Testis (tissue), 2 donors: Measurements from ENCODE around the gene CCDC196.

Experiments
- CTCF ChIP-seq, 3 experiments: fragments of 450-650 bp in 2 of 3; fragments of 200-600 bp in 1 of 3; sonication (generic) in 1 of 3; IDR thresholded peaks; one replicate each; pipeline ENCODE4 v1.5.1; 2016 to 2019; ENCODE audit warnings: antibody characterized with exemption in 3 of 3, mild to moderate bottlenecking in 2 of 3, moderate library complexity in 1 of 3
- POLR2A ChIP-seq: fragments of 450-650 bp; IDR thresholded peaks from one replicate; pipeline ENCODE4 v1.6.1; 2017; ENCODE audit warnings: antibody characterized with exemption, mild to moderate bottlenecking, moderate library complexity

GRCh38 chr14:66440801-66441200 is 45.4 kb upstream of the CCDC196 start:
- TF ChIP-seq CTCF (IDR thresholded peaks at IDR 0.05) (no peak), POLR2A (no peak)
